ENCODE data around the gene PSMA7. TPM values are rescaled to one million over a fixed set of nuclear protein-coding genes. Genes with fewer than 3 reads are reported as not detected.
A peak's percentile ranks its signal among the peaks of the same experiment; 100 is the strongest.

The PSMA7 gene
- total and polyA plus RNA-seq, 8 donors: 119 to 280 (median 194) TPM

DNA sequence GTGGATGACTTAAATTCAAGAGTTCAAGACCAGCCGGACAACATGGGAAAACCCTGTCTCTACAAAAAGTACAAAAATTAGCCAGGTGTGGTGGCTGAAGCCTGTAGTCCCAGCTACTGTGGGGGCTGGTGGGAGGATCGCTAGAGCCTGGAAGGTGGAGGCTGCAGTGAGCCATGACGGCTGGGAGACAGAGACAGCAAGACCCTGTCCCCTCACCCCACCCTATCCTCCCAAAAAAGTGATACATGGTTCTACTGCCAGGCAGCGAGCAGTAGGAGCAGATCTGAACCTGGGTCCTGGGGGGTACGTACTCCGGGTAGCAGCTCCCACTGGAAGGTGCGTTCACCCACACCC lies 2.2 kb downstream of the PSMA7 start:
- TF ChIP-seq EP300 (IDR thresholded peaks at IDR 0.05) (no peak), POLR2AphosphoS5 (IDR thresholded peaks at IDR 0.05) (no peak), POLR2A (IDR thresholded peaks at IDR 0.05) (no peak)
- TF ChIP-seq, protein P1, sequence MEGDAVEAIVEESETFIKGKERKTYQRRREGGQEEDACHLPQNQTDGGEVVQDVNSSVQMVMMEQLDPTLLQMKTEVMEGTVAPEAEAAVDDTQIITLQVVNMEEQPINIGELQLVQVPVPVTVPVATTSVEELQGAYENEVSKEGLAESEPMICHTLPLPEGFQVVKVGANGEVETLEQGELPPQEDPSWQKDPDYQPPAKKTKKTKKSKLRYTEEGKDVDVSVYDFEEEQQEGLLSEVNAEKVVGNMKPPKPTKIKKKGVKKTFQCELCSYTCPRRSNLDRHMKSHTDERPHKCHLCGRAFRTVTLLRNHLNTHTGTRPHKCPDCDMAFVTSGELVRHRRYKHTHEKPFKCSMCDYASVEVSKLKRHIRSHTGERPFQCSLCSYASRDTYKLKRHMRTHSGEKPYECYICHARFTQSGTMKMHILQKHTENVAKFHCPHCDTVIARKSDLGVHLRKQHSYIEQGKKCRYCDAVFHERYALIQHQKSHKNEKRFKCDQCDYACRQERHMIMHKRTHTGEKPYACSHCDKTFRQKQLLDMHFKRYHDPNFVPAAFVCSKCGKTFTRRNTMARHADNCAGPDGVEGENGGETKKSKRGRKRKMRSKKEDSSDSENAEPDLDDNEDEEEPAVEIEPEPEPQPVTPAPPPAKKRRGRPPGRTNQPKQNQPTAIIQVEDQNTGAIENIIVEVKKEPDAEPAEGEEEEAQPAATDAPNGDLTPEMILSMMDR (IDR thresholded peaks at IDR 0.05): no peak
- intact Hi-C loops (cut with DNase I; ENCODE audit: low total_unique reads): no loop called here
- Histone ChIP-seq H3K27me3 (no peaks in the 10 kb centered on the region), H3K9me3 (no peaks in the 10 kb centered on the region), H3K36me3 (peaks cover 41 to 48% (median 47%) of the 10 kb centered on the region in 4 donors), H3K4me3 (peak overlapping the region in 1 of 4 donors; percentile 94), H3K27ac (peak overlapping the region in 3 of 5 donors; percentile 91 to 100 (median 99)), H3K4me1 (peaks cover 30 to 54% (median 37%) of the 10 kb centered on the region in 4 donors)
- DNase-seq: no peak
- WGBS, 5 donors: 75 to 85% (median 80%) methylated on average over 7 of the region's 7 CpGs

GRCh38 chr20:62139636-62140035 lies 3.6 kb downstream of the PSMA7 start:
- intact Hi-C loops (cut with DNase I; ENCODE audit: low total_unique reads): loop anchor here (5.0 kb wide), 1 partner anchor 72 kb away; the partner anchor contains the start of gene TAF4
- Histone ChIP-seq H3K36me3 (peaks cover 55 to 62% (median 60%) of the 10 kb centered on the region in 4 donors), H3K27me3 (no peaks in the 10 kb centered on the region), H3K27ac (no peak overlapping the region), H3K4me1 (peaks cover 23 to 52% (median 31%) of the 10 kb centered on the region in 4 donors), H3K4me3 (no peak overlapping the region), H3K9me3 (no peaks in the 10 kb centered on the region)
- 91 to 93% (median 92%) methylated on average over 9 to 13 of the region's 13 CpGs for WGBS, 5 donors
- TF ChIP-seq POLR2AphosphoS5 (IDR thresholded peaks at IDR 0.05): no peak
- no peak for DNase-seq

DNA sequence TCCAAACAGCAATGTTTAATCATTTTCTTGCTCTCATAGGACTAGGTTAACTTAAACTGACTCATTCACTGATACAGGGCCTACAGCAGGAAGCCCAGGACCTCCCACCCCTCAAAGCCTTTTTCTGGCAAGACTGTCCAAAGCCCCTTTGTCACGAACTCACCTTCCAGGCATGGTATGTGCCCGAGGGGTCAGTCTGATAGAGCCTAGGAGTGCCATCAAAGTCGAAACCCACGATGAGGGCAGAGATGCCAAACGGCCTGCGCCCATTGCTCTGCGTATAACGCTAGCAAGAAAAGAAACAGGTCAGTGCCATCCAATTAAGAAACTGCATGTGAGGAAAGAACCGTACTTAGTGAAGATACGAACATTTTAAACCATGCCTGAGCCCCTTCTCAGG lies 4.3 kb downstream of the PSMA7 start:
- no peaks in the 10 kb centered on the region for H3K9me3 ChIP-seq
- peaks cover 60 to 69% (median 68%) of the 10 kb centered on the region in 4 donors for H3K36me3 ChIP-seq
- intact Hi-C loops (cut with DNase I; ENCODE audit: low total_unique reads): loop anchor here (5.0 kb wide), 1 partner anchor 72 kb away; the partner anchor contains the start of gene TAF4
- H3K4me1 ChIP-seq: peaks cover 24 to 56% (median 31%) of the 10 kb centered on the region in 4 donors
- WGBS, 5 donors: 90 to 94% (median 92%) methylated on average over 10 of the region's 10 CpGs
- no peak overlapping the region for H3K27ac ChIP-seq
- DNase-seq: no peak
- no peaks in the 10 kb centered on the region for H3K27me3 ChIP-seq
- TF ChIP-seq POLR2AphosphoS5 (IDR thresholded peaks at IDR 0.05): no peak
- TF ChIP-seq, protein P1 (IDR thresholded peaks at IDR 0.05): no peak
- TF ChIP-seq EP300 (IDR thresholded peaks at IDR 0.05): no peak
- no peak for TF ChIP-seq POLR2A (IDR thresholded peaks at IDR 0.05)
- H3K4me3 ChIP-seq: no peak overlapping the region

- WGBS, 5 donors: 81 to 90% (median 84%) methylated on average over 11 of the region's 11 CpGs
- H3K27me3 ChIP-seq: no peaks in the 10 kb centered on the region
- DNase-seq: no peak
- no peak overlapping the region for H3K4me3 ChIP-seq
- peak overlapping the region in 1 of 5 donors; percentile 14 for H3K27ac ChIP-seq
- intact Hi-C loops (cut with DNase I; ENCODE audit: low total_unique reads): loop anchor here (5.0 kb wide), 1 partner anchor 71 kb away; the partner anchor contains the start of gene TAF4
- TF ChIP-seq POLR2AphosphoS5 (IDR thresholded peaks at IDR 0.05): no peak
- TF ChIP-seq EP300 (IDR thresholded peaks at IDR 0.05): no peak
- no peak for TF ChIP-seq POLR2A (IDR thresholded peaks at IDR 0.05)
- peaks cover 67 to 76% (median 75%) of the 10 kb centered on the region in 4 donors for H3K36me3 ChIP-seq
- no peaks in the 10 kb centered on the region for H3K9me3 ChIP-seq
- peaks cover 24 to 61% (median 33%) of the 10 kb centered on the region in 4 donors for H3K4me1 ChIP-seq
These were observed 5.0 kb downstream of the PSMA7 start for GRCh38 chr20:62138204-62138543.

DNA sequence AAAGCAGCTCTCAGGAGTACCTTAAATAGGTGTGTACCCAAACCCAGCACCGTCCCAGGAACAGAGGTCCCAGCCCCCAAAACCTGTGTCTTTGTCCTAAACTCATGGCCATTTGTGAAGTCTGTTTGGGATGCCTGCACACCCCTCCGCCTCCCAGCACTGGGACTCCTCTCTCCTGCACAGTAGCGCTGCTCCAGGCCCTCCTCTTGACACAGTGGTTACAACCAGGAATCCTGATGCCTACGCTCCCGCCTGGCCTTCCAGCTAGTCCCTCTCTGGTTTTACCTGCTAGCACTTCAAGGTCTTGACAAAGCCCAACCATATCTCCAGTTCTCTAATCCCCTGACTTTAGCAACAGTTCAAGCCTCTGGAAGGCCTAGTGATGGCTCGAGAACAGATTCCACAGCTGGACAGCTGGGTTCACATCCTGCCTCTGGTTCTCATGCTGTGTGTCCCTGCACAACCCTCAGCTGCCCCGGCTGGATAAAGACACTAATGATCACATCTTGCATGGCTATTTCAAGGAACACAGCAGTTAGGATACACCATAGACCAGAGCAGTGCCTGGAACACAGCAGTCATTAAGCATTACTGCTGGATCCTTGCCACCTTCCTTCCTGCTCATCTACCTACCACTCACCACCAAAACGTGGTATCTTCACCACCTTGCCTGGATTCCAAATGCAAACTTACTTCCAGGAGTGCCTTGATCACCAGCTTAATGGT lies 5.6 kb downstream of the PSMA7 start:
- H3K27me3 ChIP-seq: no peaks in the 10 kb centered on the region
- peaks cover 24 to 66% (median 34%) of the 10 kb centered on the region in 4 donors for H3K4me1 ChIP-seq
- H3K4me3 ChIP-seq: no peak overlapping the region
- TF ChIP-seq POLR2AphosphoS5 (IDR thresholded peaks at IDR 0.05): no peak
- TF ChIP-seq, protein P1 (IDR thresholded peaks at IDR 0.05): no peak
- no peak for TF ChIP-seq POLR2A (IDR thresholded peaks at IDR 0.05)
- no peak for TF ChIP-seq EP300 (IDR thresholded peaks at IDR 0.05)
- peak overlapping the region in 1 of 5 donors; percentile 14 for H3K27ac ChIP-seq
- DNase-seq: no peak
- 68 to 81% (median 77%) methylated on average over 8 of the region's 8 CpGs for WGBS, 5 donors
- peaks cover 70 to 82% (median 80%) of the 10 kb centered on the region in 4 donors for H3K36me3 ChIP-seq
- H3K9me3 ChIP-seq: no peaks in the 10 kb centered on the region
- intact Hi-C loops (cut with DNase I; ENCODE audit: low total_unique reads): loop anchor here (5.0 kb wide), 1 partner anchor 70 kb away; the partner anchor contains the start of gene TAF4

Data from stomach (tissue), 9 donors.